GM19467 (cell line): ENCODE results near the gene HS6ST2.

ENCODE experiments used
- ATAC-seq: cut with Tn5 transposase; IDR thresholded peaks from one replicate; pipeline ENCODE4 v1.9.1; 2021; ENCODE audit warnings: mild to moderate bottlenecking, moderate library complexity; ENCODE audit not compliant: unreplicated experiment

HS6ST2 gene

DNA sequence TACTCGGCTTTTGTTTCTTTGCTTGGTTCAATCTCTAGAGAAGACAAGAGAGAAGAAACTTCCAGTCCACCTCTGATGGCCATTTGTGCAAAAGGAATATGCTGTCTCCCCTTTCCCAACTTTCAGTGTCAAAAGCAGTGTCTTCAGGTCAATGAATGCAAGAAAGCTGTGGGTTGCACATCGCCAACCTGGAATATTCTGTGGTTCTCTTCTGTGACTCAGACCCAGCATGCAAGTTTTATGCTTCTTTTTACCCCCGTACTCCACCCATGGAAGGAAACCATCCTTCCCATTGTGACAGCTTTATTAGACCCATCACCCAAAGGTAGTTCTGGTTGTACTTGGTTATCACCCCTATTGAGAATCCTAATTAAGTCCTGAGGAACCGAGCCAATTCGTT lies 334.0 kb downstream of the HS6ST2 start:
- no peak for ATAC-seq

DNA sequence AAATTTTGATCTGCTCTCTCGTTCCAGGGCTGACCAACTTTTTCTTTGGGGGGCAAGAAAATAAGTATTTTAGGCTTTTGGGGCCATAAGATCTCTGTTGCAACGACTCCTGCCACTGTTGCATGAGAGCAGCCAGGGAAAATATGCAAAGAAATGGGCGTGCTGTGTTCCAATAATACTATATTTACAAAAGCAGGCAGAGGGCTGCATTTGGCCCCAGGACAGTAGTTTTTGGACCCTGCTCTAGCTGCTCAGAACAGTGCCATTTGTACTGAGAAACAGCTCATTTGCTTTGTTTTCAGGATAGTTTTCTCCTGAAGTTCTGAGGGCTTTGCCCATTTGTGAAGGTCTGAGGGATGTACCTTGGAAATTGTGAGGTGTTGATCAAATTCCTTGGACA lies 334.5 kb downstream of the HS6ST2 start:
- no peak for ATAC-seq

GRCh38 chrX:132623300-132623699 lies 335.1 kb downstream of the HS6ST2 start:
- no peak for ATAC-seq

DNA sequence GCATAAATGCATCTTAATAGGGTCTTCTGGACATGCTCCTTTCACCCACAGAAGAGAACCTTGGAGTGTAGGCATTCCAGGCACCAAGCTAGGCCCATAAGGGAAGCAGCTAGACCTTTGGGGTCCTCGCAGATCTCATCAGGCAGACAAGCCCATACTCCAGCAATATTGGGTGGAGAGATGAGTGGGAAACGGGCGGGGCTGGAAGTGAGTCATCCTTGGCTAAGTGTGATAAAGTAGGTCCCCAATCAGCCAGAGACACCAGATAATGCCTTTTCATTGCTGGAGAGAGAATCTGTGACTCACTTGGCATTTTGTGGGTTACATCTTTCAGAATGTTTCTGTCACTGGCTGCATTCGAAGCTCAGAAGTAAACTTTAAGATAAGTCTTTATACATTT lies 336.3 kb downstream of the HS6ST2 start:
- ATAC-seq, result no peak

- ATAC-seq, result no peak
These were observed 339.6 kb downstream of the HS6ST2 start for GRCh38 chrX:132618810-132619209.

DNA sequence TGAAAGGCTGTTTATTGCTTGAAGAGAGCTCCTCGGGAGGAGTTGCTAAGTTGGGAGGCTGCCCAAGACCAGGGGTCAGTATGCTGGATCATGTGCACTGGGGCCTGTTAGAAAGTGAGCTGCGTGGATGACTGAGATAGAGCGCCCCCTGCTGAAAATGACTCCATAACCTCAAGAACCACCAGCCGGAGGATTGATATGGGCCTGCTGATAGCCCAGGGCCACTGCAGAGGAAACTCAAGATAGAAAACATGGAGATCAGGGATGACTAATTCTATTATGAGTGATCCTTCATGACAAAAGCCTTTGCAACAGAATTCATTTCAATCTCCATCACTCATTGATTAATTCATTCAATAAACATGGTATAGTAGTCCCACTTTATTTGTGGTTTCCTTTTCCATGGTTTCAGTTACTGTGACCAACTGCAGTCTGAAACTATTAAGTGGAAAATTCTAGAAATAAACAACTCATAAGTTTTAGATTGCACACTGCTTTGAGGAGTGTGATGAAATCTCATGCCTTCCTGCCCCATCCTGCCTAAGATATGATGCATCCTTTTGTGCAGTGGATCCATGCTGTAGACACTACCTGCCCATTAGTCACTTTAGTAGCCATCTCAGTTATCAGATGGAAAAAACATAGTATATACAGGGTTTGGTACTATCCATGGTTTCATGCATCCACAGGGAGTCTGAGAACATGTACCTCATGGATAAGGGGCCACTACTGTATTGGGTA lies 342.9 kb downstream of the HS6ST2 start:
- ATAC-seq, result peak; percentile 60

GRCh38 chrX:132614297-132614696 lies 344.1 kb downstream of the HS6ST2 start:
- ATAC-seq, result no peak

- no peak for ATAC-seq
These were observed 344.6 kb downstream of the HS6ST2 start for GRCh38 chrX:132613801-132614200.

GRCh38 chrX:132612821-132613564 lies 345.4 kb downstream of the HS6ST2 start:
- no peak for ATAC-seq

DNA sequence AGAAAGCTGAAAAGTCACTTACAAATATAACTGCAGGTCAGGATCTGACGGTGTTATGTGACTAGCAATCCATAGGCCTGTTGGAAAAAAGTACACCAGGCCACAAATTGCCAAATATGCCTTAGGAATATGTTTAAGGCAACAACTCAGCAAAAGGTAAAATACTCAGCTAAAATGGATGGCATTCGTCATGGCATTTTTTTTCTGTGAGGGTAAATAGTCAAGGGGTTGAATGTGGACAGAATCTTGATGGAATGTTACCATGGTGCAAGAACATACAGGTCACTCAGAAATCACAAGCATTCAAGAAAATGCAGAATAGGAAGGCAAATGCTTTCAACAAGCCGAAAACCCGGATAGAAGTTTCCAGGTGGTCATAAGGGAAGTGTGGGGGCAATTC lies 347.9 kb downstream of the HS6ST2 start:
- no peak for ATAC-seq

- ATAC-seq, result no peak
These were observed 349.0 kb downstream of the HS6ST2 start for GRCh38 chrX:132609362-132609848.

DNA sequence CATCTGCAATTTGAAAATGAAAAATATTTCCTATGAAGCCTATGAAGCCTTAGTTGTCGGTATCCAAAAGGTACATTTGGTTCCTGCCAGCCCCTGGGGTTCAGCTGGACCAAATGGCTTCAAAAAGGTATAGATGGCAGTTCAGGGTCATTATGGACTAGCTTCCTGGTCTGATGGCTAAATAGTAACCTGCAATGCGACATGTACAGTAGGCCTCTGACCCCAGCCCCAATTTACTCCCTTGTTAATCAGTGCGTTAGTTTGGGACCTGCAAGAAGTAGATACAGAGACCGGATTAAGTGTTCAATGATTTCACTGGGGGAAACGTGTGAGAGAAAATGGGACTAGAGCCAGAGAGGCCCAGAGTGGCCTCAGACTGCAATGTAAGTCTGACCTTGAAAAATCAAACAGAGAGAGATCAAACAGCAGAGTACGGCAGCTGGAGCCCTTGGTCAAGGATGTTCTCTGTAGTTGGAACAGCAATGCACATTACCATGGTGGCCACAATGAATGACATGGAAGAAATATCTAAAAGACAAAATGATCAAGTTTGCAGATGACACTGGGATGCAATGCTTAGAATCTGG lies 354.6 kb downstream of the HS6ST2 start:
- ATAC-seq, result no peak

GRCh38 chrX:132602701-132603100 lies 355.7 kb downstream of the HS6ST2 start:
- no peak for ATAC-seq

DNA sequence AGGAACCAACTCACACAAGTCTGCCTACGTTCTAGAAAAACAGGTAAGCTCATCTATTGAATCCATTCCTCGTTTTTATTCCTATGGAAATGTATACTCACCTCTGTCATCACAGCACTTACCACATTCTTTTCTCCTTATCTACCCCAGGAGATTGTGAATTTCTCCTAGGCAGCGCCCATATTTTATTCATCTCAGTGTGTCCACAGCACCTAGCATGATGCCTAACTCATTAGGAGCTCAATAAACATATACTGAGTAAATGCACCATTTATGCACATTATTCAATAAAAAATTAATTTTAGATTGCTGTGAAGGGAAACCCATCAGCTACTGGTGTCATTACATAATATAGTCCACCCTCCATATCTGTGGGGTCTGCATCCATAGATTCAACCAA lies 363.4 kb downstream of the HS6ST2 start:
- no peak for ATAC-seq

- ATAC-seq, result no peak
These were observed 364.3 kb downstream of the HS6ST2 start for GRCh38 chrX:132594129-132594528.

GRCh38 chrX:132592880-132593279 lies 365.5 kb downstream of the HS6ST2 start:
- ATAC-seq, result no peak

DNA sequence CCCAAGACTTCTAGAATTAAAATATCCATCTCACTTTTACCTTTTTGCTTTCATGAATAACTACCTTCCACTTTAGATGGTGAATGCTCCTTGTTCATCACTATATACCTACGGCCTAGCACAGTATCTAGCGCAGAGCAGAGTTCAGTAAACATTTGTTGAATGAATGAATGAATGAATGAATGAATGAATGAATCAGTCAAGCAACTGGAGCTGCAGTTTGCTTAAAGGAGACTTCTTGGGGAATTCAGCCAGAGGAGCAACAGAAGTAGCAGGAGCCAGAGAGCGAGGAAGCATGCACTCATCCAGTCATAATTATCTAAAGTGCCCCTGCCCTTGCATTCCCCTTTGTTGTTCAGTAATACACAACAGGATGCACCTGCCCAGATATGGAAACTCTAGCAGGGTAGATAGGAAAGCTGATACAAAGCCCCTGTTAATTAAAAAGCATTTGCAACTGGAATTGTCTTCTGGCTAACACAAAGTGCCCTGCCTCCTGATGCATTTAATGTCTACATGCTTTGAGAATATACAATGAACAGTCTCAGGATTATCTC lies 366.6 kb downstream of the HS6ST2 start:
- ATAC-seq, result no peak

GRCh38 chrX:132590350-132591026 lies 367.9 kb downstream of the HS6ST2 start:
- no peak for ATAC-seq

GRCh38 chrX:132584936-132585335 lies 373.5 kb downstream of the HS6ST2 start:
- no peak for ATAC-seq

DNA sequence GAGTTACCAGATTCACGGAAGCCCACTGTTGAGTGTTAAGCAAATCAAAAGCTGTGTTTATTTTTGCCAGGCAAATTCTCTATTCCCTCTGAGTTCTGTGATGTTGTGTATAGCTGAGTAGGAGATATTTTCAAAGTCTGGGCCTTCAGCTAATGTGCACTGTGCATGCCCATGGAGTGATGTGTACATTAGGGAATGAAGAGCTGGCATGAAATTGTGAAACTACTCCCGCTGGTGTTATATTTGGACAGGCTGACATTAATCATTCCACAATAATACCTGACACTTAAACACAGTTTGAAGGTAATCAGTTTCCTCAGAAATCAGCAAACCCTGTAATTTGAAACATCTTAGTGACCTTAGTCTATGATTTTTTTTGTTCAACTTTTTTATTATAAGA lies 381.5 kb downstream of the HS6ST2 start:
- no peak for ATAC-seq
